Measurements from ENCODE around the gene RIPK4. TPM values are rescaled to one million over a fixed set of nuclear protein-coding genes. Genes with fewer than 3 reads are reported as not detected.

RIPK4 gene
- polyA plus RNA-seq, 3 donors: 0.05 to 0.09 TPM; not detected in 1

- no peak overlapping the region for H2AFZ ChIP-seq (ENCODE audit: insufficient read depth, low read depth, low read length, poor library complexity, severe bottlenecking)
- no peak overlapping the region for H3K4me2 ChIP-seq (replicated peaks; ENCODE audit: extremely low read depth, low read length, poor library complexity, severe bottlenecking)
- H3K36me3 ChIP-seq (replicated peaks in 1 of 2; ENCODE audit: control insufficient read depth in 1 of 2, insufficient read depth in 2 of 2, low read length in 2 of 2): no peaks in the 10 kb centered on the region
- Mint-ChIP-seq H3K4me3 (peak overlapping the region in 1 of 2 donors; percentile 48), H3K27ac (no peak overlapping the region), H3K9me3 (peaks cover 4 to 18% (median 11%) of the 10 kb centered on the region in 7 donors), H3K27me3 (ENCODE audit: low read depth in 3 of 3) (peaks cover 28 to 66% (median 58%) of the 10 kb centered on the region in 3 donors), H3K36me3 (no peaks in the 10 kb centered on the region), H3K4me1 (peaks cover 48% of the 10 kb centered on the region)
- TF ChIP-seq, protein P1, sequence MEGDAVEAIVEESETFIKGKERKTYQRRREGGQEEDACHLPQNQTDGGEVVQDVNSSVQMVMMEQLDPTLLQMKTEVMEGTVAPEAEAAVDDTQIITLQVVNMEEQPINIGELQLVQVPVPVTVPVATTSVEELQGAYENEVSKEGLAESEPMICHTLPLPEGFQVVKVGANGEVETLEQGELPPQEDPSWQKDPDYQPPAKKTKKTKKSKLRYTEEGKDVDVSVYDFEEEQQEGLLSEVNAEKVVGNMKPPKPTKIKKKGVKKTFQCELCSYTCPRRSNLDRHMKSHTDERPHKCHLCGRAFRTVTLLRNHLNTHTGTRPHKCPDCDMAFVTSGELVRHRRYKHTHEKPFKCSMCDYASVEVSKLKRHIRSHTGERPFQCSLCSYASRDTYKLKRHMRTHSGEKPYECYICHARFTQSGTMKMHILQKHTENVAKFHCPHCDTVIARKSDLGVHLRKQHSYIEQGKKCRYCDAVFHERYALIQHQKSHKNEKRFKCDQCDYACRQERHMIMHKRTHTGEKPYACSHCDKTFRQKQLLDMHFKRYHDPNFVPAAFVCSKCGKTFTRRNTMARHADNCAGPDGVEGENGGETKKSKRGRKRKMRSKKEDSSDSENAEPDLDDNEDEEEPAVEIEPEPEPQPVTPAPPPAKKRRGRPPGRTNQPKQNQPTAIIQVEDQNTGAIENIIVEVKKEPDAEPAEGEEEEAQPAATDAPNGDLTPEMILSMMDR (IDR thresholded peaks at IDR 0.05): no peak
- no peaks in the 10 kb centered on the region for H3K9me3 ChIP-seq (replicated peaks in 1 of 2; ENCODE audit: control insufficient read depth in 1 of 2, insufficient read depth in 1 of 2, low read length in 2 of 2)
- WGBS (ENCODE audit: insufficient coverage): 82% methylated on average over 21 of the region's 31 CpGs
- H3K4me3 ChIP-seq (replicated peaks in 1 of 3; ENCODE audit: low read depth in 2 of 3, low read length in 3 of 3): no peak overlapping the region
- no peak overlapping the region for H3K27ac ChIP-seq (ENCODE audit: low read depth in 1 of 2, low read length in 2 of 2)
- H3K9ac ChIP-seq (ENCODE audit: insufficient read depth, low read length, poor library complexity, severe bottlenecking): no peak overlapping the region
- DNase-seq: no peak
- peaks cover 35 to 48% of the 10 kb centered on the region in 2 donors for H3K4me1 ChIP-seq (ENCODE audit: control insufficient read depth in 1 of 2, insufficient read depth in 2 of 2, low read length in 2 of 2)
- peaks cover 0 to 15% of the 10 kb centered on the region in 2 donors for H3K27me3 ChIP-seq (ENCODE audit: control insufficient read depth in 2 of 2, insufficient read depth in 2 of 2, low read length in 2 of 2)
- intact Hi-C loops (cut with micrococcal nuclease): loop anchor here in 1 of 2 donors (5.0 kb wide), 1 partner anchor 39 kb away; the partner anchor contains the start of gene RIPK4
- H4K20me1 ChIP-seq (ENCODE audit: insufficient read depth, low read length): no peaks in the 10 kb centered on the region
- H3K79me2 ChIP-seq (ENCODE audit: insufficient read depth, low read length): no peaks in the 10 kb centered on the region
Observed at GRCh38 chr21:41727784-41728763, 38.8 kb downstream of the RIPK4 start.

DNA sequence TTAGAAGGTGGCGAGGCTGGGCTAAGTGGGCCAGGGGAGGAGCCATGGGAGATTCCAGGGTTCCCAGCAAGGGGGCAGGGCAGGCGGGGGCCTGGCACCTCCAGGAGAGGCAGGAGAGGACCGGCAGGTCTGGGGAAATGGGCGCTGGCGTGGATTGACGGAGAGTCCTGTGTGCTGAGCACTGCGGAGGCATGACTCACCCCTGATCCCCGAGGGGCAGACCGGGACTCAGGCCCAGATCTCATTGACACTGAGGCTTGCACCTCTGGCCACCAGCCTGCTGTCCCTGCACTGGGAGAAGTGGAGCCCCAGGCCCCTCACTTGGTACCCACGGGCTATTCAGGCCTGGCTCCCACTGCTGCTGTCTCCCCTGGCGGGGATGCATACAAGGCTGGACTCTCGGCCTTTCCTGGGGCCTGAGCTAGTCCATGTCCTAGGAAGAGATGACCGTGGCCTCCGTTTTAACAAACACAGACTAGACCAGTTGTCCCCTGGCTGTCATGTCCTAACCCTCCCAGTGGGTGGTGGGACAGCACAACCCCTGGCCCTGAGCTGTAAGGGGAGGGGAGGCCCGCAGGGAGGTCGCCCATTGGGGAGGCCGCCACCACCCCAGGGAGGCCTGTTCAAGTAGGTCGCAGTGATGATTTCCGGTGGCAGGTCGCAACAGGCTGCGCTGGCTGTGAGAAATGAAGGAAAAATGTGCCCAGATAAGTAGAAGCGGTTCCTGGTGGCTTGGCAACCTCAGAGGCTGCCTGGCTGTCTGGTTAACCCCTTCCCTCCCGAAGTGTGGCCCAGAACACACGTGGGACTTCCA lies 39.7 kb downstream of the RIPK4 start:
- Mint-ChIP-seq H3K27me3 (ENCODE audit: low read depth in 3 of 3) (peaks cover 34 to 66% (median 53%) of the 10 kb centered on the region in 3 donors), H3K36me3 (no peaks in the 10 kb centered on the region), H3K4me1 (peaks cover 45% of the 10 kb centered on the region), H3K4me3 (peak overlapping the region in 1 of 2 donors; percentile 89), H3K27ac (peak overlapping the region in 1 of 7 donors; percentile 4), H3K9me3 (peaks cover 4 to 23% (median 9%) of the 10 kb centered on the region in 7 donors)
- Histone ChIP-seq H3K9ac (ENCODE audit: insufficient read depth, low read length, poor library complexity, severe bottlenecking) (no peak overlapping the region), H3K9me3 (replicated peaks in 1 of 2; ENCODE audit: control insufficient read depth in 1 of 2, insufficient read depth in 1 of 2, low read length in 2 of 2) (peaks cover 0 to 2% of the 10 kb centered on the region in 2 donors), H3K4me1 (ENCODE audit: control insufficient read depth in 1 of 2, insufficient read depth in 2 of 2, low read length in 2 of 2) (peaks cover 35 to 48% of the 10 kb centered on the region in 2 donors), H3K27ac (ENCODE audit: low read depth in 1 of 2, low read length in 2 of 2) (peak overlapping the region in 1 of 2 donors; percentile 81), H3K4me3 (replicated peaks in 1 of 3; ENCODE audit: low read depth in 2 of 3, low read length in 3 of 3) (peak overlapping the region in 1 of 3 experiments; percentile 73), H4K20me1 (ENCODE audit: insufficient read depth, low read length) (no peaks in the 10 kb centered on the region), H3K4me2 (replicated peaks; ENCODE audit: extremely low read depth, low read length, poor library complexity, severe bottlenecking) (peak overlapping the region; percentile 80), H2AFZ (ENCODE audit: insufficient read depth, low read depth, low read length, poor library complexity, severe bottlenecking) (no peak overlapping the region), H3K36me3 (replicated peaks in 1 of 2; ENCODE audit: control insufficient read depth in 1 of 2, insufficient read depth in 2 of 2, low read length in 2 of 2) (no peaks in the 10 kb centered on the region), H3K27me3 (ENCODE audit: control insufficient read depth in 2 of 2, insufficient read depth in 2 of 2, low read length in 2 of 2) (peaks cover 0 to 18% of the 10 kb centered on the region in 2 donors), H3K79me2 (ENCODE audit: insufficient read depth, low read length) (no peaks in the 10 kb centered on the region)
- DNase-seq: no peak
- TF ChIP-seq, protein P1 (IDR thresholded peaks at IDR 0.05): no peak
- intact Hi-C loops (cut with micrococcal nuclease): loop anchor here in 1 of 2 donors (5.0 kb wide), 1 partner anchor 40 kb away; the partner anchor contains the start of gene RIPK4
- 86% methylated on average over 19 of the region's 24 CpGs for WGBS (ENCODE audit: insufficient coverage)
